Cerebellar nuclear complex (tissue), 1 donor: ENCODE data around the gene FHOD1.

ENCODE experiments used
- DNase-seq, 2 experiments: peaks; one replicate each; lab custom pipeline; 2025; lab: John Stamatoyannopoulos, UW

The FHOD1 gene

GRCh38 chr16:67249178-67250044 lies 2.1 kb upstream of the FHOD1 start:
- no peak for DNase-seq

GRCh38 chr16:67248401-67249177 lies 1.3 kb upstream of the FHOD1 start, which contains the start of gene SLC9A5:
SLC9A5 (plus strand) TSS chr16:67248979; CDS start chr16:67249015, 36 bp downstream.
- DNase-seq, result no peak

- DNase-seq, result no peak
Observed at GRCh38 chr16:67248073-67248400, 756 bp upstream of the FHOD1 start.

DNA sequence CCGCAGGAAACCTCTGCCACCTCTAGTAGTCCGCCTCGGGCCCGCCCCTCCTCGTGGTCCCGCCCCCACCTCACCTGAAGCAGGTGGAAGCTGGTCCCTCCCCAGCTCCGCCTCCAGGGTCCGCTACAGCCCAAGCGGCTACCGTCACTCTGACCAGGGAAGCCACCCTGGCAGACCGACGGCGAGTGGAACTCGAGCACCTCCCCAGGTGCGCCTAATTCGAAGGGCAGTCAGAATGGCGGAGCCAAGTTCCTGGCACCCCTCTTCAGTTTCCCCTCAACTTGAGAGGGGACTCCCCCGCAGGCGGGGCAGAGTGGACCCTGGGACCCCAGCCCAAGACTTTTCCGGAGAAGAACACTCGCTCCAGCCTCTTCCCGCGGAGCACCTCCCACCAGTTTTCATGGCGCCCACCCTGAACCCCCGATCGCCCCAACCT lies 507 bp downstream of the FHOD1 start:
- DNase-seq, result no peak

DNA sequence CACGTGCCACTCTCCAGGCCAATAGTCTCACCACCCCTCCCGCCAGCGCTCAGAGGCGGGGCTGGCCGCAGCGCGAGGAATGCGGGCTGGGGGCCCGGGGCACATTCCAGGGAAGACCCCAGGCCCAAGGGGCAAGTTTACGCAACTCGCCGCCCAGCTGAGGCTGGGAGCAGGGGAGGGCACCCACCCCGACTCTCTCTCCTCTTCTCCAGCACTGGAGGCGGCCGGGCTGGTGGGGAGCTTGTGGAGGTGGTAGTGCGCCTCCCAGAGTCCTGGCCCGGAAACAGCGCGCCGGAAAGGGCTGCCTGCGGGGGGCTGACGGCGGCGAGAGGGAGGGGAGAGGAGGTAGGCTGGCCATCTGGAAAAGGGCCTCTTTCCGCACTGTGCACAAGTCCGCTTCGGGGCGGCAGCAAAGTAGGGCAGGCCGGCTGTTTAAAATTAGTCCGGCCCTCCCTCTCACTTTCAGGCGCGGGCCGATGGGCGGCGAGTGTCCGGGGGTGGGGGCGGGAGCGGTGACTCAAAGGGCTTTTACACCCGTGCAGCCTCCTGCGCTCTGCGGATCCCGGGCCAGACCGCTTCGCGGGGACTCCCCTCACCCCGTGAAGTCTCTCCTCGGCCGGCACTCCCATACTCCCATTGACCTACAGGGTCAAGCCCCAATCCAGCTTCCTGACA lies 1.1 kb downstream of the FHOD1 start:
- DNase-seq, result no peak

DNA sequence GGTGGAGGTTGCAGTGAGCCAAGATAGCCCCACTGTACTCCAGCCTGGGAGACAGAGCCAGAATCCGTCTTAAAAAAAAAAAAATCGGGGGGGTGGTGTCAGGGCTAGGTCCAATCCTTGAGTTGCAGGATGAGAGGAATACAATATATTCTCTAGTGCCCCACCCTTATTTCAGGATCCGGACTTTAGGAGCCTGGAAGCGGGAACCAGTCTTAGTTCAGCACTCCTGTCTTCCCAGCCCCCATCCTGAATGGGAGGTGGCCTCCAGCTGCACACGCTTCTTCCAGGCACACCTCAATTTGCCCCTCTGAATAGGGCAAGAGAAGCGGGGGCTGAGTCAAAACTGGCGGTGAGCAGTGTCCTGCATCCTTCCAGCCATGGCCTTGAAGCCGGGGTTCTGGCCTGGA lies 1.6 kb downstream of the FHOD1 start:
- no peak for DNase-seq

DNA sequence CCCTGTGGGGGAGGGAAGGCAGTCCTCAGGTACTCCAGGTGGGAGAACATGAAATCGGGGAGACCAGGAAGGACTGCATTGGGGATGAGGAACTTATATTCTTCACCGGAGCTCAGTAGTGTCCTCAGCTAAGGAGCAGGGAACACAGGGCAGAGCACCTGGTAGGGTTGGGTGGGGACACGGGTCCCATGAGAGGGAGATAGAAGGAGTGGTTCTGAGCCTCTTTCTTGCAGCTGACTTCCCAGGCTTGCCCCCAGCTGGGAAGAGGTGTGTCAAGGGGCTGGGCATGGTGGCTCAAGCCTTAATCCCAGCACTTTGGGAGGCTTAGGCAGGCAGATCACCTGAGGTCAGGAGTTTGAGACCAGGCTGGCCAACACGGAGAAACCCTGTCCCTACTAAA lies 2.1 kb downstream of the FHOD1 start:
- no peak for DNase-seq

DNA sequence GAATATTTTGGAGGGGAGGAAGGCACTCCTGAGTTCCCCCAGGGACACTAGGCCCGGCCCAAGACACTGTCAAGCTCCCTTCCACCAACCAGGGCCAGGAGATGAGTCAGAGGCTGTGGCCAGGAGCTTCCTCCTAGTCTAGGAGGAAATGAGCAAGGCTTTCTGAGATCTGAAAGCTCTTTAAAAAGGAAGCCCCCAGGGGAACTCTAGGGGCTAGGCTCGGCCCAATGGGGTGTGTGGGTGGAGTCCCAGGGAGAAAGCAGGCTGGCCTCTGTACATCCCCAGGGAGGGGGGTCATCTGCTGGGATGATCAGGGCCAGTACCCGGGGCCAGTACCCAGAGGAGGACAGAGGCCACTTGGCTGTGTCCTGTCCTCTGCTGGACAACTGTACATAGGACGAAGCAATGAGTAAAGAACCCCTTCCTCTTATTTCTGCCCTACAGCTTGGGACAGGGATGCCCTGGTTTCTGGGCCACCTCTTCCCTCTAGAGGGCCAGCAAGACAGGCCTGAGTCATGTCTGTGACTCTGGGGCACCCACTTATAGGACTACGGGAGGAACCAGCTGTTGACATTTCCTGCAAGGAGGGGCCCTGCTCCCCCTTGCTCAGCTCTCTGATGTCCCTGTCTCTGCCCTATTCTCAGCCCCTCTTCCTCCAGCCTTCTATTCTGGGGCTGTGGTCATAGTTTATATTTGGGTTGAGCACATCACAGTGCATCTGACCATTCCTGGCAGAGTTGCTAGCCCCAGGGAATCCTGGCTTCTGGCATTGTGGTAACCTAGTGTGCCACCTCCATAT lies 2.7 kb downstream of the FHOD1 start:
- no peak for DNase-seq

GRCh38 chr16:67243481-67243880 lies 3.8 kb downstream of the FHOD1 start:
- no peak for DNase-seq

GRCh38 chr16:67242138-67242730 lies 5.0 kb downstream of the FHOD1 start:
- no peak for DNase-seq

- no peak for DNase-seq
Observed at GRCh38 chr16:67241008-67241900, 6.0 kb downstream of the FHOD1 start.

DNA sequence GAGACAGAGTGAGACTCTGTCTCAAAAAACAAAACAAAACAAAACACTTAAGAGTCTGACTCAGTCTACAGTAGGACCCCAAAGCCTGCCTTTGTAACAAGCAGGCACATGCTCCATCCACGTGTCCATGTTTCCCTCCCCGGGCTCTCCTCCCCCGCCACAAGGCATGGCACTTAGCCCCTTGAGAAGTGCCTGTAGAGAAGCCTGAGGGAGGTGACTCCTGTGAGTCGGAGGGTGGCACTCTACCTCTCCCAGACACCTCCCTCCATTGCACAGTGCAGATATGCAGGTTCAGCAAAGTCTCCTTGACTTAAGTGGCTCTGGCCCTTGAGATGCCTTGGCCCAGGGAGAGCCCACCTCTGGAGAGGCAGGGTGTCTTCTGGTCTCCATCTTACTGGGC lies 6.8 kb downstream of the FHOD1 start:
- no peak for DNase-seq

DNA sequence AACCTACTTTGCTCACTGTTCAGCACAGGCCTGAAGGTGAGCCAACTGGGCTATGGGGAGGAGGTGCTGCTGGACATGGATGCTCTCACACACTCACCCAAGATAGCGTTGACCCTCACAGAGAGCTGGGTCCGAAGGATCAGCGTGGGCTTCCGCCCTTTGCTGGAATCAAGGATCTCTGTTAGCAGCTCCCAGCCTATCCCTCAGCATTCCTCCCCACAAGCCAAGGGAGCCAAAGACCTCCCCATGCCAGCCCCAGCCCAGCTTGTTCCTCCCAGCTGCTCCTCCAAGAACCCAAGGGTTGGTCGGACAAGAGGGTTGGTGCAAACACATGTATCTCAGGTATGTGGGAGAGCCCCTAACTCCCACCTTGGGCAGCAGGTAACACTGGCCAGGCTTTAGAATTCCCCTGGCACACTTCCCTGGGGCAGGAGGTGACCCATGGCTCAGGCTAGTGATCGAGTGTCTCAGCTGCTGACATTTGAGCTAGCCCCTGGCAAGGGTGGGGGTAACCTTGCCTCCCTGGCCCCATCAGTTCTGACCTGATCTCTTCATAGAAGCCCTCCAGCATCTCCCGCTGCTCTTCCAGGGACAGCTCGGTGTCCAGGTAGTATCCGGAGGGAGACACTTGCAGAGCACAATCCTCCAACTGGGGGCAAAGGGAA lies 8.3 kb downstream of the FHOD1 start:
- DNase-seq, result no peak

DNA sequence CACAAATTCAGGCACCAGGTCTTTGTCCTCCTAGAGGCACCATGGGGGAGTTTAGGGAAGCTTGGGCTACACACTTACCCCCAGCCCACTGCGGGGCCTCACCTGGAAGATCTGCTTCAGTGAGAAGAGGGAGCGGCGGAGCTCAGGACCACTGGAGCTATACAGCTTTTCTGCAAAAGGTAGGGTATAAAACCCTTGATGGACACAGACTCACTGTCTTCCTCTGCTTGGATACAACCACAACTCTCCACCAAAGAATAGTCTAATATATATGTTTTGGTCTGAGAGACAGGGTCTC lies 9.1 kb downstream of the FHOD1 start:
- DNase-seq, result no peak

DNA sequence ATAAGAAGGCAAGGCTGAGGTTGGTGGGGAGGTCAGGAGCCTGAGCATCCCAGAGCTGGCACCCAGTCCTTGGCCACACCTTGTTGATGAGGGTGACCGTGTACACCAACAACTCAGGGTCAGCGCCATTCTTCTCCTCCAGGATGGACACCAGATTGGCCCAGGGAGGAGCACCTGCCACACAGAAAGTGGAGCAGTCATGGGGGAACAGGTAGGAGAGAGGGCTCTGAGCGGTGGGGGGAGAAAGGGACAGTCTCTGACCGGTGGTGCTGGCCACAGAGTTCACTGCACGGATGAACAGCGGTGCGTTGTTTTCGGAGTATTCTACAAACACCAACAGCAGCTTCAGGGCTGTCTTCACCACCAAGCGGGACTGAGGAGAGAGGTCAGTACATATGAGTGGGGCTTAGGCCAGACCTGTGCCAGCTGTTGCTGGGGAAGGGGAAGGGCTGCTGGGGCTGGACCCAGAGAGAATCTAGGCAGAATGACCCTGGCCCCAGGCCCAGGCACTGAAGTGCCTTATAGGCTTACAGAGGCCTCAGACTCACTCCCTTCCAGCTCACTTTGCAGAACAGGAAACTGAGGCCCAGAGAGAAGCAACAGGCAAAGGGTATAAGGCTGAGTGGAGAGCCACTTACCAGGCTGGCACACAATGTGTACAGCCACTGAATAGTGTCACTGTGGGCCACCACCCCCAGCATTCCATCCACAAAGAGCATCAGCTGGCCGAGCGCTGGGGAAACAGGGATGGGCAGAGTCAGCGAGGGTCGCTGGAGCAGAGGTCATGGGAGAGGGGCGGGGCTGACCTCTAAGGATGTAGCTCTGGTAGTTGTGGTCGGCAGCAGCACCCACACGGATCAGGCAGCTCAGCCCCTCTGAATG lies 9.6 kb downstream of the FHOD1 start:
- DNase-seq, result no peak

GRCh38 chr16:67236563-67237395 lies 10.5 kb downstream of the FHOD1 start:
- no peak for DNase-seq

DNA sequence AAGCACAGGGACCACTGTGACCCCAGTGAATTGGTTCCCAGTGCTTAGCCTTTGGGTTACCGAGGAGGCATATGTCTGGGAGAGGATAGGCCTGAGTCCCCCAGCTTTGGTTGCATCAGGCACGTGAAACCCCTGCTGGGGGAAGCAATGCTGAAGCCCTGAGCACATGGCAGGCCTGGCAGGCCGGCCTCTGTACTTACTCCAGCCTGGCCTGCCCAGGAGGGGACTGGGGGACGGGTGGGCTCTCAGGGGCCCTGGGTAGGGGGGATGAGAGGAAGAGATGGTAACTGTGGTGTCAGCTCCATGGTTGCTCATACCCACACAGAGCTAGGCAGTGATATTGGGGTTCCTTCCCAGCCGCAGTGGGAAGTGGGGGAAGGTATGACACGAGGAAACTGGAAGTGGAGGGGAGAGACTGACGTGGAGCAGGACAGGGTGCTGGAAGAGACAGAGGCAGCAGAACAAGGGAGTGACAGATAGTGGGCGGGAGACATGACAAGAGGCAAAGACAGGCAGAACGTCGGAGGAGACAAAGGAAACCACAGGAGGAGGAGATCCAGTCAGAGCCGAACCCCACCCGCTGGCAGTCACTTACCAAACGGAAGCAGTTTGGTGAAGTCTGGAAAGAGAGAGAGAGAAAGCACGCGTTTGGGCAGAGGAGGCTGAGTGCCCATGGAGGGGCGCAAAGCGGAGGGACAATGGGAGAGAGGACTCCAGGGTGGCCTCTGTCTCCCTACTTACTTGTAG lies 11.3 kb downstream of the FHOD1 start:
- DNase-seq, result no peak
